Activated CD4-positive, alpha-beta memory T cell treated with anti-CD3 and anti-CD28 coated beads, Interleukin-2, amount 10 ng/mL, durations not matched to agents 7 days and 5 days (primary cell): ENCODE results near the gene TMEM138. TPM values are rescaled to one million over a fixed set of nuclear protein-coding genes. Genes with fewer than 3 reads are reported as not detected.
A peak's percentile ranks its signal among the peaks of the same experiment; 100 is the strongest.

Experiments
- CTCF ChIA-PET: fragments of 350-600 bp; sonication (Branson Sonifier 250); formaldehyde crosslinking; loops from one replicate; lab custom pipeline; 2021; ENCODE audit warnings: antibody characterized with exemption, inconsistent platforms; lab: Charles Lee
- POLR2A ChIA-PET: fragments of 350-600 bp; sonication (Branson Sonifier 250); formaldehyde crosslinking; loops from one replicate; lab custom pipeline; 2021; ENCODE audit warnings: antibody characterized with exemption; lab: Charles Lee
- DNase-seq: peaks from one replicate; pipeline ENCODE4 v3.0.0-alpha.2; 2020
- H3K27ac Mint-ChIP-seq: one replicate; pipeline ENCODE4 v1.8.0; 2021; ENCODE audit warnings: mild to moderate bottlenecking, mixed read lengths
- H3K27me3 Mint-ChIP-seq: one replicate; pipeline ENCODE4 v1.8.0; 2021; ENCODE audit warnings: mixed read lengths
- H3K36me3 Mint-ChIP-seq: one replicate; pipeline ENCODE4 v1.8.0; 2021; ENCODE audit warnings: low read depth, mixed read lengths
- H3K4me1 Mint-ChIP-seq: one replicate; pipeline ENCODE4 v1.8.0; 2021; ENCODE audit warnings: mixed read lengths
- H3K4me3 Mint-ChIP-seq: one replicate; pipeline ENCODE4 v1.8.0; 2021; ENCODE audit warnings: mild to moderate bottlenecking, mixed read lengths
- H3K9me3 Mint-ChIP-seq: one replicate; pipeline ENCODE4 v1.8.0; 2021; ENCODE audit warnings: mixed read lengths
- total RNA-seq, 2 experiments: library from RNA; stranded (reverse); gene quantifications; one replicate each; pipeline ENCODE4 v1.2.3, GENCODE V29; 2021

The TMEM138 gene
- 10 to 100 TPM; 45.5 to 50.0 TPM for total RNA-seq

DNA sequence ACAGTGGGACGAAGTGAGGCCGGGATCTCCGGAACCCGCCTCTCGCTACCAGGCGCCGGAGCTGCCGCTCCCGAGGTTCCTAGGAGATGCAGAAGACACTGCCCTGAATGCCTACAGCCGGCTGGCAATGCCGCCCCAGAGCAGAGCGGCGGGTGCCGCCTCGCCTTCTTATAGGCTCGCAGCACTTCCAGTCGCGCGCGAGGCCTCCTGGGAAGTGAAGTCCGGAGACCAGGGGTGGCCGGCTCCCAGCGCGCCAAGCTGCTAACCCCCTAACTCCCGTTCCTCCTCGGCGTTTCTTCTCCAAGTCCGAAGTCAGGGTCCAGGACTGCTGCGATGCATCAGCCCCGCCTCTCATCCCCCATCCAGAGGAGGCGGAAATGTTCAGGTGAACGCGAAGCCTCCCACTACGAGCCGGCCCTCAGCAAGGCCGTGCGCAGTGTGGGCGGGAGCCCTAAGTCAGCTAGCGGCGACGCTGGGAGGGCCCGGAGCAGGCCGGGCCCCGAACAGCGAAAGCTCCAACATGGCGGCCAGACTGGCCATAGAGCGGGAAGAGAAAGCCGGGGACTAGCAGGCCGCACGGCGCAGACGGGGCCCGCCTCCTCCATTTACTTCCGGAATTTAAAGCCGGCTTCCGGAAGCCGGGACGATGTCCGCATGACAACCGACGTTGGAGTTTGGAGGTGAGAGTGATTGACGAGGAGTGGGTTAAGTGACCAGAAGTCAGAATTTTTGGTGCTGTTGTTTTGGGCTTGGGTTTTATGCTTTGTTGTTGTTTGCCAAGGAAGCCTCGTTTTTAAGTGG, at the start of gene TMEM138, which contains the start of gene CYB561A3:
TSS of gene TMEM138 (plus strand) at position 634 of the 801 bp plus-strand sequence. CDS start 2,017 bp downstream, outside the sequence.
TSS of gene CYB561A3 (minus strand) at position 142 of the 801 bp plus-strand sequence. CDS start 5,169 bp downstream, outside the sequence.
- no peaks in the 10 kb centered on the region for H3K27me3 Mint-ChIP-seq
- peak within 1 kb of the TSS; percentile 97 for H3K27ac Mint-ChIP-seq
- peak; percentile 93 for DNase-seq
- ChIA-PET CTCF (interaction anchor here (0.9 to 10.0 kb wide), 10 partner anchors 12 to 448 kb away, joined by 3 to 153 read pairs (median 5); partner anchors contain the start of genes CPSF7, DDB1, SDHAF2 and TKFC), POLR2A (interaction anchor here (0.6 to 5.3 kb wide), 38 partner anchors 9 to 1479 kb away, joined by 3 to 118 read pairs (median 4); partner anchors contain the start of genes CD5, CPSF7, DDB1 and FTH1)
- H3K9me3 Mint-ChIP-seq = no peaks in the 10 kb centered on the region
- peak within 1 kb of the TSS; percentile 98 for H3K4me3 Mint-ChIP-seq
- peaks cover 43% of the 10 kb centered on the region for H3K4me1 Mint-ChIP-seq
- H3K36me3 Mint-ChIP-seq = peaks cover 29% of the 10 kb centered on the region

DNA sequence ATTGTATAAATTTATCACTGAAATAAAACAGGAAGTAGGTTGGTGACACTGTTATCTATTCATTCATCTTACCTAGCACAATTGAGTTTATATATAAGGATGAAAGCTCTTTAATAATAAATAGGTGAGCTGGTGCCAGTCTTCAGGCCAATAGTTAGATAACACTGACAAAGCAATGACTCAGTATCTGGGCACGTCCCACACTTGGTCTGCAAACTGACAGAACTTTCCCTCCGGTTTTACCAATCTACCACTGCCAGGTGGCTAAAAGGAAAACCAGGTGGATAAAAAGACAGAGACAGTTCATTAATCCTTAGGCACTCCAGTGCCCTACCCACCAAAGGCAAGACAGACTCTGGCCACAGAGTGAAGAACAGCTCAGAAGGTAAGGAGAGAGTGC, 46.9 kb upstream of the TMEM138 start:
- no peak for DNase-seq
- POLR2A ChIA-PET = interaction anchor here (1.5 kb wide), 1 partner anchor 16 kb away, joined by 4 read pairs; no protein-coding TSS in a partner anchor

DNA sequence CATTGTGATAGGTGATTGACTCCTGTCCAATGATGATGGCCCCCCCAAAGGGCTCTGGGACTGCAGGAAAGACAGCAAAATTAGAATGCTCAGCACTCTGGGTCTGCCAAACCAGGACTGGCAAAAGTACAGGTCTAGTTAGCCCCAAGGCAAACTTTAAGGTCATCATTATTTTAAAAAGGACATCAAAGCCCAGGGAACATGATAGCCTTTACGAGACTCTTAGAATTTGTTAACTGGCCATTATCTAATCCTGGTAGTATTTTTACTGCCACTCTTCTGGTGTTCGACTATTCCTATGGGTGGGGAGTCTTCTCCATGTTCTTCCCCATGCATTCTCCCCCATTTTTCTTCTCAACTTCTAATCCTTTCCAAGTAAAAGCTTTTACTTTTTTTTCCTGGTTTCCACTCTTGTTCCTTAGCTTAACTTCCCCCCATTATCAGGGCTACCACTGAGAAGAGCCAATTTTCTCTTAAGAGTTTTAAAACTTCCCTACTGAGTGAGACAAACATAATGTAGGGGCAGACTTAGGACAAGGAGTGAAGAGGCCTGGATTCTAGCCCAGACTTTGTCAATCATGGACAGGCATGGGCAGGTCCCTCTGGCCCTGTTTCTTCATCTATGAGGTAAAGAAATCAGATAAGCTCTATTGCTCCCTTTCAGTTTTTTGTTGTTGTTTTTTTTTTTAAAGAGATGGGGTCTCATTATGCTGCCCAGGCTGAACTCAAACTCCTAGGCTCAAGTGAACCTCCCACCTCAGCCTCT, 36.3 kb upstream of the TMEM138 start:
- peaks cover 31% of the 10 kb centered on the region for H3K4me1 Mint-ChIP-seq
- ChIA-PET POLR2A (interaction anchor here (0.6 kb wide), 1 partner anchor 71 kb away, joined by 3 read pairs; no protein-coding TSS in a partner anchor), CTCF (interaction anchor here (0.8 to 1.0 kb wide), 2 partner anchors 10 to 31 kb away, joined by 3 read pairs; partner anchors contain the start of gene VWCE)
- no peaks in the 10 kb centered on the region for H3K27me3 Mint-ChIP-seq
- DNase-seq = no peak
- no peak overlapping the region for H3K27ac Mint-ChIP-seq
- H3K4me3 Mint-ChIP-seq = no peak overlapping the region
- peaks cover 73% of the 10 kb centered on the region for H3K36me3 Mint-ChIP-seq
- no peaks in the 10 kb centered on the region for H3K9me3 Mint-ChIP-seq

More for the DNA sequence above, 46.9 kb upstream of the TMEM138 start:
- CTCF ChIA-PET = no interaction called here
- H3K27ac Mint-ChIP-seq = no peak overlapping the region
- no peaks in the 10 kb centered on the region for H3K9me3 Mint-ChIP-seq
- H3K27me3 Mint-ChIP-seq = no peaks in the 10 kb centered on the region
- H3K4me1 Mint-ChIP-seq = no peaks in the 10 kb centered on the region
- no peak overlapping the region for H3K4me3 Mint-ChIP-seq
- peaks cover 48% of the 10 kb centered on the region for H3K36me3 Mint-ChIP-seq

DNA sequence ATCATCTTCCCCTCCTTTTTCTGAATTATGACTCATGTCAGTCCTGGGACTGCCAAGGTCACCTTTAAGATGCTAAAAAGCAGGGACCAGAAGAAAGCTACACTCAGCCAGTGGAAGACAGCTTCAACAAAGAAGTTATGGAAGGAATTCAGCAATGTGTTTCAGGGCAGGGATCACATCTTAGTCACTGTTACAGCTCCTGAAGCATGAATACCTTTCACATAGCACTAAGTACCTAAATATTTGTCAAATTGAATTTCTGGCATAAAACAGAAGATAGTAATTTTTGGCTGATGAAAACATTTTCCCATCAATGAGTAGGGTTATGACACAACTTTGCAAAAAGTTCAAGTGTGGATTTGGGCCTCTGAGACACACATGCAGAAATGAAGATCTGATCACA, 34.5 kb upstream of the TMEM138 start:
- ChIA-PET POLR2A (interaction anchor here (1.0 to 1.6 kb wide), 4 partner anchors 9 to 101 kb away, joined by 3 to 4 read pairs (median 4); no protein-coding TSS in a partner anchor), CTCF (interaction anchor here (1.1 to 1.2 kb wide), 3 partner anchors 8 to 108 kb away, joined by 3 to 10 read pairs (median 5); no protein-coding TSS in a partner anchor)
- Mint-ChIP-seq H3K27ac (peak overlapping the region; percentile 3), H3K27me3 (no peaks in the 10 kb centered on the region), H3K36me3 (peaks cover 76% of the 10 kb centered on the region), H3K4me1 (peaks cover 48% of the 10 kb centered on the region), H3K9me3 (no peaks in the 10 kb centered on the region), H3K4me3 (no peak overlapping the region)
- DNase-seq = no peak

DNA sequence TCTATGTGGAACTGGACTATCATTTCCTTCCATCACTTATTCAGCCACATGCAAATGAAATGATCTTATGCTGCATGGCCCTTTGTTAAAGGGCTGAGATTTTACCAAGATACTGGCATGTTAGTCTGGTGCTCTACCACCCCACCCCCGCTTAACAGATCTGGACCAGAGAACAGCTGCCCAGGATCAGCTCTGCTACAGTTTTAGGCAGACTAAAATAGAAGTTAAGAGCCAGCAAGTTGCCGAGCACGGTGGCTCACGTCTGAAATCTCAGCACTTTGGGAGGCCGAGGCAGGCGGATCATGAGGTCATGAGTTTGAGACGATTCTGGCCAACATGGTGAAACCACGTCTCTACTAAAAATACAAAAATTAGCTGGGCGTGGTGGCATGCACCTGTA, 33.8 kb upstream of the TMEM138 start:
- DNase-seq = no peak
- ChIA-PET CTCF (interaction anchor here (1.1 kb wide), 1 partner anchor 58 kb away, joined by 3 read pairs; no protein-coding TSS in a partner anchor), POLR2A (interaction anchor here (1.1 to 1.4 kb wide), 2 partner anchors 18 to 29 kb away, joined by 3 read pairs; no protein-coding TSS in a partner anchor)
- H3K4me3 Mint-ChIP-seq = no peak overlapping the region
- H3K36me3 Mint-ChIP-seq = peaks cover 75% of the 10 kb centered on the region
- H3K4me1 Mint-ChIP-seq = peaks cover 50% of the 10 kb centered on the region
- no peak overlapping the region for H3K27ac Mint-ChIP-seq
- no peaks in the 10 kb centered on the region for H3K27me3 Mint-ChIP-seq
- H3K9me3 Mint-ChIP-seq = no peaks in the 10 kb centered on the region

DNA sequence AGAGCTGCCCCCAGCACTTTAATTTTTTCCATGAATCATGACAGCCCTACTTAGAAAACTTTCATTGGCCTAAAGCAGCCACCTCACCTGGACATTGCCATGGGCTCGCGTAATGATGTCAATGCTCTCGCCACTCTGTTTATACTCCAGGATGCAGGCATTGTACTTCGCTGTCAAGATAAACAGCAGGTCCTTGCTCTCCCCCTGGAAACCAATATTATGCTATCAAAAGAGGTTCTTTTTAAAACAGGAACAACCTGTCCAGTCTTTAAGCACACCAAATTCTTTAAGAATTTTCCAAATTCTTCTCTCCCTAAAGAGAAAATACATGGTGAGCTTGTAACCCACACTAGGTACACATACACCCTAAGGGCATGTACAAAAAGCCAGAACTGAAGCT, 32.3 kb upstream of the TMEM138 start:
- CTCF ChIA-PET = interaction anchor here (1.1 to 3.0 kb wide), 3 partner anchors 31 to 116 kb away, joined by 3 to 20 read pairs (median 5); no protein-coding TSS in a partner anchor
- no peak overlapping the region for H3K4me3 Mint-ChIP-seq
- no peak for DNase-seq
- H3K27ac Mint-ChIP-seq = no peak overlapping the region
- no peaks in the 10 kb centered on the region for H3K27me3 Mint-ChIP-seq
- H3K36me3 Mint-ChIP-seq = peaks cover 66% of the 10 kb centered on the region
- POLR2A ChIA-PET = interaction anchor here (2.9 kb wide), 1 partner anchor 32 kb away, joined by 27 read pairs; the partner anchor contains the start of genes CYB561A3 and TMEM138
- peaks cover 64% of the 10 kb centered on the region for H3K4me1 Mint-ChIP-seq
- no peaks in the 10 kb centered on the region for H3K9me3 Mint-ChIP-seq

DNA sequence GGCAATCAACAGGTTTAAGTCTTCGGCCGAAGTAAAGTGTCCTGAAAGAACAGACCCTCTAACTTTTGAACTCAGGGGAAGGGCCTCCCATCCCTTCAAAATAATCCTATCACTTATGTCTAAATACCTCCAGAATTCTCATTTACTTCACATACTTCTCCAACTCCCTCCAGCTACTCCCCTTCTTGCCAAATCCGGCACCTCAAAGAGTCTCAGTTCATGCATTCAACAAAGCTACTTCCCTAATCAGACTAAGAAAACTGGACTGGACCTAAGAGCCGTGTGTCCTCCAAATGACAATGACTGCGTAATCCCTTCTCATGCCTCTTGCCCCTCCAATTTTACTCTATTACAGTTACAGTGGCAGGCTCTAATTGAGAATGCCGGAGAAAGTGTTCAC, 30.5 kb upstream of the TMEM138 start:
- CTCF ChIA-PET = interaction anchor here (1.3 to 3.0 kb wide), 2 partner anchors 54 to 104 kb away, joined by 4 to 20 read pairs; no protein-coding TSS in a partner anchor
- H3K4me1 Mint-ChIP-seq = peaks cover 78% of the 10 kb centered on the region
- no peak for DNase-seq
- no peaks in the 10 kb centered on the region for H3K9me3 Mint-ChIP-seq
- H3K4me3 Mint-ChIP-seq = peak overlapping the region; percentile 99
- H3K27me3 Mint-ChIP-seq = no peaks in the 10 kb centered on the region
- POLR2A ChIA-PET = interaction anchor here (0.7 to 2.9 kb wide), 8 partner anchors 16 to 416 kb away, joined by 3 to 27 read pairs (median 4); partner anchors contain the start of genes CPSF7, CYB561A3, SDHAF2 and TMEM138
- H3K27ac Mint-ChIP-seq = peak overlapping the region; percentile 85
- peaks cover 51% of the 10 kb centered on the region for H3K36me3 Mint-ChIP-seq

DNA sequence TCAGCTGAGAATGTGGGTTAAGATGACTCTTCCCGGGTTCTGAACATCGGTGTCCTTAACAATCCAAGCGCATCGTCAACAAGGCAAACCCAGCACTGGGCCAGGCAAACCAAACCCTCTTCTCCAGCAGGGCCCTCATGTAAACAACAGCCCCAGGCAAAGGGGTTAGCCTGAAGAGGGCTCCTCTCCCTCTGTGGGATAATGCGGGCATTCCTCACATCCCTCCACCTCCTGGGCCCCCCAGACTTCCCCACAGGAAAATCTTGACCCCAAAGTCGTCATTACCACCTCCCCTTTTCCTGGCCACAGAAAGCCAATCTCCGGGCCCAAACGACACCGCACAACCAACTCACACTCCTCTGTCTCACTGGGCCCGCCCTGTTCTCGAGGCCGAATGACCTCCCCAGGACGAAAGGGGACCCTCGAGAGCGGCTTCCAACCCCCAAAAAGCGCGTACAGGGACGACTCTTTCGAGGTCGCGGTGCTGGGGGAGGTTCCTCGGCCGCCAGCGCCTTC, 29.8 kb upstream of the TMEM138 start:
- H3K27ac Mint-ChIP-seq = peak overlapping the region; percentile 85
- no peaks in the 10 kb centered on the region for H3K27me3 Mint-ChIP-seq
- H3K36me3 Mint-ChIP-seq = peaks cover 51% of the 10 kb centered on the region
- CTCF ChIA-PET = interaction anchor here (1.3 to 3.0 kb wide), 2 partner anchors 53 to 103 kb away, joined by 4 to 20 read pairs; no protein-coding TSS in a partner anchor
- peaks cover 84% of the 10 kb centered on the region for H3K4me1 Mint-ChIP-seq
- H3K9me3 Mint-ChIP-seq = no peaks in the 10 kb centered on the region
- H3K4me3 Mint-ChIP-seq = peak overlapping the region; percentile 99
- POLR2A ChIA-PET = interaction anchor here (0.7 to 2.9 kb wide), 6 partner anchors 18 to 417 kb away, joined by 3 to 27 read pairs (median 6); partner anchors contain the start of genes CPSF7, CYB561A3, SDHAF2 and TMEM138
- no peak for DNase-seq

DNA sequence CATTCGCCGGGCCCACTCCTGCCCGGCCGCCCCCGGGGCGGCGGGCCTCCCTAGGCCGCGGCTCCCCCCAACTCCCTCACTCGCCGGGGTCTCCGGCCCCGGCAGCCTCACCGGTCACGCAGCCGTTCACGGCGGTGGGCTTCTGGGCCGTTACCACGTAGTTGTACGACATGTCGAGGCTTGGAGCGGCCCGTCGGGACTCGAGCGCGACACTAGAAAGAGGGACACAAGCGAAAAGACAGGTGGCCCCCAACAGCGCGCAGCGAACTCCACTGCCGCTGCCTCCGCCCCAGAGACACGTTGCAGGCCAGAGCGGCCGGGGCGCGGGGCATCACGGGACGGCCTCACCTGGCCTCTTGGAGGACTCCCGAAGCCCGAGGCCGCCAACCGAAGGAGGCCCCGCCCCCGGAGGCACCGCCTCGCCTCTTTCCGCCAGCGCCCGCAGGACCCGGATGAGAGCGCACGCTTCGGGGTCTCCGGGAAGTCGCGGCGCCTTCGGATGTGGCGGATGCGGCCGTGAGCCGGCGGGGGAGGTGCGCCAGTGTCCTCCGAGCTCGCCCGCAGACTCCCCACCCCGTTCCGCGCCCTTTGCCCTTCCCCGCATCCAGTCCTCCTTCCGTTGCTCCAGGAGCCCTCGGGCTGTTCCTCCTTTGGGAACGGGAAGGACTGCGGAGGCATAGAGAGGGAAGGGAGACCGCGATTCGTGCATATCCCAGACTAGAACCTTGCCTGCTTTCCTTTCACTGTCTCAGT, 29.2 kb upstream of the TMEM138 start, which contains the start of the genes DDB1 and TKFC:
TSS of gene DDB1 (minus strand) at position 309 of the 753 bp plus-strand sequence. CDS start at position 172, 137 bp downstream.
TSS of gene TKFC (plus strand) at position 432 of the 753 bp plus-strand sequence. CDS start 1,501 bp downstream, outside the sequence.
- POLR2A ChIA-PET = interaction anchor here (0.6 to 4.7 kb wide), 13 partner anchors 9 to 242 kb away, joined by 3 to 118 read pairs (median 6); partner anchors contain the start of genes CPSF7, CYB561A3, SDHAF2 and TMEM138
- Mint-ChIP-seq H3K4me3 (peak within 1 kb of the TSS; percentile 99), H3K27ac (peak within 1 kb of the TSS; percentile 98), H3K4me1 (peaks cover 78% of the 10 kb centered on the region), H3K27me3 (no peaks in the 10 kb centered on the region), H3K9me3 (no peaks in the 10 kb centered on the region), H3K36me3 (peaks cover 45% of the 10 kb centered on the region)
- CTCF ChIA-PET = interaction anchor here (0.7 to 6.5 kb wide), 9 partner anchors 21 to 114 kb away, joined by 3 to 289 read pairs (median 11); partner anchors contain the start of genes CPSF7, CYB561A3, SDHAF2 and TMEM138
- DNase-seq = peak; percentile 98

DNA sequence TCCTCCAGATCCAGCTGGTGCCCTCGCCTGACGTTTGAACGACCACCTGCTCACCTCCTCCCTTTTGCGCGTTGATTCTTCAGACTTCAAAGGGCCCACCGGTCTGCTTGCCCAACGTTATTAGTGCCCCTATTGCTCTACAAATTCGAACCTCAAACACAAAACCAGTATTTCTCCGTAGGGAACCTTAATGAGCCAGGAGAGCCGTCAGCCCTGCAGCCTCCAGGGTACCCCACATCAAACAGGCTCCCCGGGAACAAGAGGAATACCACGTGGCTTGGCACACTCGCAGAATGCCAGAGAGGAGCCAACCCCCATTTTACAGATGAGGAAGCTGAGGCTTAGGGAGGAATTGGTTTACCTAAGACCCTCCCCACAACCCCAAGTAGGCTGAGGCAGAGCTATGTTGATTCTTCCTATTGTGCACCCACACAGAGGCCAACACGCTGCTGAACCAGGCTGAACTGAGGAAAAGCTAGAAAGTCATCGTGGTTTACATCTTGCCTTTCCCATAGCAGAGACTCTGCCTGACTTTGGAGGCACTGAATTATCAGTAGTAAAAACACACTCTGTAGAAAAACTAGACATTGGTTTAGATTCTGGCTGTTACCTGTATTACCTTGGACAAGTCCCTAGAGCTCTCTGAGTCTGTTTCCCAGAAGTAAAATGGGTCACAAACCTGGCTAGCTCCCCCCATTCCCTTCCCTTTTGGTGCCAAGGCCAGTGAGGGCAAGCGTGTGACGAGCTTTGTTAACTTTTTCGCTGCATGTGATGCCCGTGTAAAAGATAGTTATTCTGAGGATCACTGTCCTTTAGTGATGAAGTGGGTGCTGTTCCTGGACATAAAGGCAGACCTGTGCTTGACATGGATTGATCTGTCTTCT, 28.4 kb upstream of the TMEM138 start:
- ChIA-PET POLR2A (interaction anchor here (0.9 to 4.7 kb wide), 15 partner anchors 8 to 482 kb away, joined by 3 to 118 read pairs (median 5); partner anchors contain the start of genes CPSF7, CYB561A3, SDHAF2 and TMEM138), CTCF (interaction anchor here (0.7 to 6.5 kb wide), 10 partner anchors 20 to 183 kb away, joined by 3 to 289 read pairs (median 9); partner anchors contain the start of genes CPSF7, CYB561A3, SDHAF2 and TMEM138)
- Mint-ChIP-seq H3K9me3 (no peaks in the 10 kb centered on the region), H3K4me3 (peak overlapping the region; percentile 99), H3K36me3 (peaks cover 40% of the 10 kb centered on the region), H3K27me3 (no peaks in the 10 kb centered on the region), H3K27ac (peak overlapping the region; percentile 98), H3K4me1 (peaks cover 73% of the 10 kb centered on the region)
- no peak for DNase-seq
